ENCODE results near the gene HTT. TPM values are rescaled to one million over a fixed set of nuclear protein-coding genes. Genes with fewer than 3 reads are reported as not detected.

HTT gene
- total and polyA plus RNA-seq, 10 of the 15 experiments (the other 5 are each of a cell fraction or from before 2014, with no cell fraction given), result 3.3 to 113 (median 43.3) TPM

DNA sequence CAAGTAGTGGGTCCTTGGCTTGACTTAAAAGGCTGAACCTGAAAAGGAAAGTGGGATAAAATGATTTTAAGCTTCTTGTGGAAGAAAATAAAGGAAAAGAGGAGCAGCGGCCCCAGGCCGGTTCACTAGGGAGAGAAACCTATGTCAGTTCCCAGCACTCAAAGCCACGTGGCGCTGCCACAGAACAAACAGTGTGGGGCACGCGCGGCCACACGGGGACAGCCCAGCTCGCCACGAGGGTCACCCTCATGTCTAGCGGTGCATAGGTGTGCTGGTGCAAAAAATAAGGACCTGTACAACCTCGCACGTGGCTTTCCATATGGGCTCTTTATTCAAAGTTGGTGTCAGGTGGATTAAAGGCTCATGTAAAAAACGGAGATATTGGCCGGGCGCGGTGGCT lies 191.6 kb downstream of the HTT start:
- FAIRE-seq, result no peak
- ChIA-PET SMC1A (ENCODE audit: uncharacterized antibody, unreplicated experiment) (no interaction called here), RAD21 (ENCODE audit: unreplicated experiment) (no interaction called here), CTCF (interaction anchor here (0.7 kb wide), 1 partner anchor 102 kb away, joined by 3 read pairs; no protein-coding TSS in a partner anchor), POLR2A (no interaction called here)
- no peak for ATAC-seq
- in situ Hi-C loops (cut with MboI), result no loop called here
- intact Hi-C loops (cut with micrococcal nuclease; ENCODE audit: unreplicated experiment), result no loop called here
- no peaks in the 10 kb centered on the region for H3K79me2 ChIP-seq (ENCODE audit: control insufficient read depth, insufficient read depth, low read length)
- H3K9ac ChIP-seq (ENCODE audit: control insufficient read depth, insufficient read depth, low read length), result no peak overlapping the region
- no peak overlapping the region for H3K27ac ChIP-seq (ENCODE audit: control insufficient read depth, insufficient read depth)
- H3K9me3 ChIP-seq (replicated peaks; ENCODE audit: control insufficient read depth, insufficient read depth, low read length), result no peaks in the 10 kb centered on the region
- no peaks in the 10 kb centered on the region for H3K4me1 ChIP-seq (ENCODE audit: control insufficient read depth, insufficient read depth, low read length)
- H4K20me1 ChIP-seq (ENCODE audit: control insufficient read depth, insufficient read depth), result no peaks in the 10 kb centered on the region
- no TSS peak for BruUV-seq (replicated peaks)
- H3K4me2 ChIP-seq (ENCODE audit: control insufficient read depth, insufficient read depth), result no peak overlapping the region
- WGBS (ENCODE audit: insufficient coverage, insufficient replicate concordance, low lambda C conversion rate, missing lambda C conversion rate), result 76% methylated on average over 17 of the region's 17 CpGs
- H3K27me3 ChIP-seq (replicated peaks in 1 of 2; ENCODE audit: control insufficient read depth in 2 of 2, insufficient read depth in 2 of 2, low read length in 1 of 2), result no peaks in the 10 kb centered on the region; a peak in 1 of 4 replicates
- no peak overlapping the region for H2AFZ ChIP-seq (ENCODE audit: control insufficient read depth, low read depth, low read length)
- H3K4me3 ChIP-seq, result no peak overlapping the region
- TF ChIP-seq, protein P1, sequence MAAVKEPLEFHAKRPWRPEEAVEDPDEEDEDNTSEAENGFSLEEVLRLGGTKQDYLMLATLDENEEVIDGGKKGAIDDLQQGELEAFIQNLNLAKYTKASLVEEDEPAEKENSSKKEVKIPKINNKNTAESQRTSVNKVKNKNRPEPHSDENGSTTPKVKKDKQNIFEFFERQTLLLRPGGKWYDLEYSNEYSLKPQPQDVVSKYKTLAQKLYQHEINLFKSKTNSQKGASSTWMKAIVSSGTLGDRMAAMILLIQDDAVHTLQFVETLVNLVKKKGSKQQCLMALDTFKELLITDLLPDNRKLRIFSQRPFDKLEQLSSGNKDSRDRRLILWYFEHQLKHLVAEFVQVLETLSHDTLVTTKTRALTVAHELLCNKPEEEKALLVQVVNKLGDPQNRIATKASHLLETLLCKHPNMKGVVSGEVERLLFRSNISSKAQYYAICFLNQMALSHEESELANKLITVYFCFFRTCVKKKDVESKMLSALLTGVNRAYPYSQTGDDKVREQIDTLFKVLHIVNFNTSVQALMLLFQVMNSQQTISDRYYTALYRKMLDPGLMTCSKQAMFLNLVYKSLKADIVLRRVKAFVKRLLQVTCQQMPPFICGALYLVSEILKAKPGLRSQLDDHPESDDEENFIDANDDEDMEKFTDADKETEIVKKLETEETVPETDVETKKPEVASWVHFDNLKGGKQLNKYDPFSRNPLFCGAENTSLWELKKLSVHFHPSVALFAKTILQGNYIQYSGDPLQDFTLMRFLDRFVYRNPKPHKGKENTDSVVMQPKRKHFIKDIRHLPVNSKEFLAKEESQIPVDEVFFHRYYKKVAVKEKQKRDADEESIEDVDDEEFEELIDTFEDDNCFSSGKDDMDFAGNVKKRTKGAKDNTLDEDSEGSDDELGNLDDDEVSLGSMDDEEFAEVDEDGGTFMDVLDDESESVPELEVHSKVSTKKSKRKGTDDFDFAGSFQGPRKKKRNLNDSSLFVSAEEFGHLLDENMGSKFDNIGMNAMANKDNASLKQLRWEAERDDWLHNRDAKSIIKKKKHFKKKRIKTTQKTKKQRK (IDR thresholded peaks at IDR 0.05; ENCODE audit: low read depth, low read length), result no peak
- TF ChIP-seq RAD21 (IDR thresholded peaks at IDR 0.05; ENCODE audit: insufficient read depth, low read depth, low read length) (no peak), PKNOX1 (IDR thresholded peaks at IDR 0.05) (no peak), CREM (IDR thresholded peaks at IDR 0.05; ENCODE audit: low read depth) (no peak)
- no peaks in the 10 kb centered on the region for H3K36me3 ChIP-seq (ENCODE audit: control insufficient read depth in 2 of 2, insufficient read depth in 2 of 2, low read length in 1 of 2)
- no peak for DNase-seq (ENCODE audit: low read depth, low spot score)

Data from GM12878 (cell line).